Liver (tissue), 3 donors: Measurements from ENCODE around the gene EML4.

ENCODE experiments used
- EGR1 ChIP-seq, 2 donors: IDR thresholded peaks; 2 replicates each; pipeline ENCODE4 v1.6.1; 2016 to 2018; ENCODE audit warnings: antibody characterized with exemption in 2 of 2, low read depth in 2 of 2
- FOXA1 ChIP-seq: IDR thresholded peaks from 2 replicates; pipeline ENCODE4 v1.6.1; 2016; ENCODE audit warnings: antibody characterized with exemption
- NR2F2 ChIP-seq: IDR thresholded peaks from 2 replicates; pipeline ENCODE4 v1.6.1; 2016; ENCODE audit warnings: antibody characterized with exemption
- RAD21 ChIP-seq, 2 donors: IDR thresholded peaks; 2 replicates each; pipeline ENCODE4 v1.6.1; 2016; ENCODE audit warnings: antibody characterized with exemption in 2 of 2, mild to moderate bottlenecking in 2 of 2
- SP1 ChIP-seq: IDR thresholded peaks from 2 replicates; pipeline ENCODE4 v1.6.1; 2018; ENCODE audit warnings: antibody characterized with exemption, mild to moderate bottlenecking
- TAF1 ChIP-seq: conservative IDR thresholded peaks from 2 replicates; pipeline ENCODE4 v1.6.1; 2016; ENCODE audit warnings: antibody characterized with exemption, mild to moderate bottlenecking
- YY1 ChIP-seq: IDR thresholded peaks from 2 replicates; pipeline ENCODE4 v1.6.1; 2016; ENCODE audit warnings: antibody characterized with exemption, mild to moderate bottlenecking
- TF ChIP-seq, protein P1 (sequence below): IDR thresholded peaks from 2 replicates; pipeline ENCODE4 v1.6.1; 2016; ENCODE audit warnings: antibody characterized with exemption, mild to moderate bottlenecking
- TF ChIP-seq, protein P2 (sequence below): fragments of 150-350 bp; IDR thresholded peaks from 2 replicates; pipeline ENCODE4 v1.5.1; 2017; ENCODE audit warnings: improper control_type of control experiment, low read depth, low read length; ENCODE audit not compliant: missing input control
- TF ChIP-seq, protein P3 (sequence below): IDR thresholded peaks from 2 replicates; pipeline ENCODE4 v1.6.1; 2016; ENCODE audit warnings: antibody characterized with exemption
- TF ChIP-seq, protein P4 (sequence below): IDR thresholded peaks from 2 replicates; pipeline ENCODE4 v1.6.1; 2016; ENCODE audit warnings: antibody characterized with exemption
- donor health status: healthy.
- donor health status: healthy.

DNA sequence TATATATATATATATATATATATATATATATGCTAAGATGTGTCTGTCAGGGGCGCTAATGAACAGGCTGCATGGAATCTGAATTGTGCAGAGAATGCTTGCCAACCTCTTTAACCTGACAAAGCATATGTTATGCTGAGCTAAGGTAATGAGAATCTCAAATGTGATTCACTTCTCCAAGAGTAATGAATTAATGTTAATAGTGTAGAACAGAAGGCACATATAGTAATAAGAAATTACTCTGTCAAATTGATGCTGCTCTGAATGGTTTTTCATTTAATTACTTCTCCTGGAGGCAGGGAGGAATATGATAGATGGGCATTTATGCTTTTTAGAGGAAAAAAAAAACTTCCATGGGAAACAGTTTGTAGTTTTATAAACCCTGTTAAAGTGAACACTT is 156.5 kb downstream of the EML4 start:
- TF ChIP-seq FOXA1 (no peak), TAF1 (no peak), RAD21 (IDR thresholded peaks at IDR 0.05) (no peak), NR2F2 (no peak), SP1 (no peak), YY1 (no peak), EGR1 (IDR thresholded peaks at IDR 0.05; ENCODE audit: low read depth in 2 of 2) (no peak)
- TF ChIP-seq, protein P1, sequence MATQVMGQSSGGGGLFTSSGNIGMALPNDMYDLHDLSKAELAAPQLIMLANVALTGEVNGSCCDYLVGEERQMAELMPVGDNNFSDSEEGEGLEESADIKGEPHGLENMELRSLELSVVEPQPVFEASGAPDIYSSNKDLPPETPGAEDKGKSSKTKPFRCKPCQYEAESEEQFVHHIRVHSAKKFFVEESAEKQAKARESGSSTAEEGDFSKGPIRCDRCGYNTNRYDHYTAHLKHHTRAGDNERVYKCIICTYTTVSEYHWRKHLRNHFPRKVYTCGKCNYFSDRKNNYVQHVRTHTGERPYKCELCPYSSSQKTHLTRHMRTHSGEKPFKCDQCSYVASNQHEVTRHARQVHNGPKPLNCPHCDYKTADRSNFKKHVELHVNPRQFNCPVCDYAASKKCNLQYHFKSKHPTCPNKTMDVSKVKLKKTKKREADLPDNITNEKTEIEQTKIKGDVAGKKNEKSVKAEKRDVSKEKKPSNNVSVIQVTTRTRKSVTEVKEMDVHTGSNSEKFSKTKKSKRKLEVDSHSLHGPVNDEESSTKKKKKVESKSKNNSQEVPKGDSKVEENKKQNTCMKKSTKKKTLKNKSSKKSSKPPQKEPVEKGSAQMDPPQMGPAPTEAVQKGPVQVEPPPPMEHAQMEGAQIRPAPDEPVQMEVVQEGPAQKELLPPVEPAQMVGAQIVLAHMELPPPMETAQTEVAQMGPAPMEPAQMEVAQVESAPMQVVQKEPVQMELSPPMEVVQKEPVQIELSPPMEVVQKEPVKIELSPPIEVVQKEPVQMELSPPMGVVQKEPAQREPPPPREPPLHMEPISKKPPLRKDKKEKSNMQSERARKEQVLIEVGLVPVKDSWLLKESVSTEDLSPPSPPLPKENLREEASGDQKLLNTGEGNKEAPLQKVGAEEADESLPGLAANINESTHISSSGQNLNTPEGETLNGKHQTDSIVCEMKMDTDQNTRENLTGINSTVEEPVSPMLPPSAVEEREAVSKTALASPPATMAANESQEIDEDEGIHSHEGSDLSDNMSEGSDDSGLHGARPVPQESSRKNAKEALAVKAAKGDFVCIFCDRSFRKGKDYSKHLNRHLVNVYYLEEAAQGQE, result no peak
- TF ChIP-seq, protein P2, sequence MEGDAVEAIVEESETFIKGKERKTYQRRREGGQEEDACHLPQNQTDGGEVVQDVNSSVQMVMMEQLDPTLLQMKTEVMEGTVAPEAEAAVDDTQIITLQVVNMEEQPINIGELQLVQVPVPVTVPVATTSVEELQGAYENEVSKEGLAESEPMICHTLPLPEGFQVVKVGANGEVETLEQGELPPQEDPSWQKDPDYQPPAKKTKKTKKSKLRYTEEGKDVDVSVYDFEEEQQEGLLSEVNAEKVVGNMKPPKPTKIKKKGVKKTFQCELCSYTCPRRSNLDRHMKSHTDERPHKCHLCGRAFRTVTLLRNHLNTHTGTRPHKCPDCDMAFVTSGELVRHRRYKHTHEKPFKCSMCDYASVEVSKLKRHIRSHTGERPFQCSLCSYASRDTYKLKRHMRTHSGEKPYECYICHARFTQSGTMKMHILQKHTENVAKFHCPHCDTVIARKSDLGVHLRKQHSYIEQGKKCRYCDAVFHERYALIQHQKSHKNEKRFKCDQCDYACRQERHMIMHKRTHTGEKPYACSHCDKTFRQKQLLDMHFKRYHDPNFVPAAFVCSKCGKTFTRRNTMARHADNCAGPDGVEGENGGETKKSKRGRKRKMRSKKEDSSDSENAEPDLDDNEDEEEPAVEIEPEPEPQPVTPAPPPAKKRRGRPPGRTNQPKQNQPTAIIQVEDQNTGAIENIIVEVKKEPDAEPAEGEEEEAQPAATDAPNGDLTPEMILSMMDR, result no peak
- TF ChIP-seq, protein P3, sequence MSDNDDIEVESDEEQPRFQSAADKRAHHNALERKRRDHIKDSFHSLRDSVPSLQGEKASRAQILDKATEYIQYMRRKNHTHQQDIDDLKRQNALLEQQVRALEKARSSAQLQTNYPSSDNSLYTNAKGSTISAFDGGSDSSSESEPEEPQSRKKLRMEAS, result no peak
- TF ChIP-seq, protein P4, sequence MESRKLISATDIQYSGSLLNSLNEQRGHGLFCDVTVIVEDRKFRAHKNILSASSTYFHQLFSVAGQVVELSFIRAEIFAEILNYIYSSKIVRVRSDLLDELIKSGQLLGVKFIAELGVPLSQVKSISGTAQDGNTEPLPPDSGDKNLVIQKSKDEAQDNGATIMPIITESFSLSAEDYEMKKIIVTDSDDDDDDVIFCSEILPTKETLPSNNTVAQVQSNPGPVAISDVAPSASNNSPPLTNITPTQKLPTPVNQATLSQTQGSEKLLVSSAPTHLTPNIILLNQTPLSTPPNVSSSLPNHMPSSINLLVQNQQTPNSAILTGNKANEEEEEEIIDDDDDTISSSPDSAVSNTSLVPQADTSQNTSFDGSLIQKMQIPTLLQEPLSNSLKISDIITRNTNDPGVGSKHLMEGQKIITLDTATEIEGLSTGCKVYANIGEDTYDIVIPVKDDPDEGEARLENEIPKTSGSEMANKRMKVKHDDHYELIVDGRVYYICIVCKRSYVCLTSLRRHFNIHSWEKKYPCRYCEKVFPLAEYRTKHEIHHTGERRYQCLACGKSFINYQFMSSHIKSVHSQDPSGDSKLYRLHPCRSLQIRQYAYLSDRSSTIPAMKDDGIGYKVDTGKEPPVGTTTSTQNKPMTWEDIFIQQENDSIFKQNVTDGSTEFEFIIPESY, result no peak
